Sigmoid colon (tissue), 4 donors: Measurements from ENCODE around the gene SUGCT.

Experiments used
- POLR2A ChIP-seq, 2 donors: fragments of 450-650 bp; IDR thresholded peaks; one replicate each; pipeline ENCODE4 v1.6.1; 2016; ENCODE audit warnings: antibody characterized with exemption in 2 of 2, mild to moderate bottlenecking in 2 of 2, moderate library complexity in 2 of 2
- POLR2AphosphoS5 ChIP-seq, 4 donors: sonication (generic); formaldehyde crosslinking; IDR thresholded peaks; one replicate each; pipeline ENCODE4 v1.6.1; 2017; ENCODE audit warnings: antibody characterized with exemption in 4 of 4
- TF ChIP-seq, protein P1 (sequence below), 4 experiments: fragments of 450-650 bp in 3 of 4; fragments of 200-600 bp in 1 of 4; IDR thresholded peaks; one replicate each; pipeline ENCODE4 v1.5.1; 2016 to 2019; ENCODE audit warnings: antibody characterized with exemption in 4 of 4, mild to moderate bottlenecking in 3 of 4, moderate library complexity in 2 of 4

DNA sequence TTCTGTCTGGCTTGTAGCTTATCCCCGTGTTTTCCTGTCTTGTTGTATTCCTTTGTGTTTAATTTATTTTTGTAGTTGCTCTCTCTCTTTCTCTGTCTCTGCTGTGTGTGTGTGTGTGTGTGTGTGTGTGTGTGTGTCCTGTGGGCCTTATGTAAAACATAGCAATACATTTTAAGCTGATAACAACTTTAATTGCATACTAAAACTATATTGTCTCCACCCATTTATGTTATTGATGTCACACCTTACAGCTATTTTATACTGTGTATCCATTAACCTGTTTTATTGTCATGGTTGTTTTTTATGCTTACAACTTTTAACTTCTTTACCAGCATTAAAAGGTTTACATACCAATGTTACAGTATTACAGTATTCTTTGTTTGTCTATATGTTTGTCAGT, 293.6 kb downstream of the SUGCT start:
- no peak for TF ChIP-seq POLR2A (IDR thresholded peaks at IDR 0.05)
- TF ChIP-seq, protein P1, sequence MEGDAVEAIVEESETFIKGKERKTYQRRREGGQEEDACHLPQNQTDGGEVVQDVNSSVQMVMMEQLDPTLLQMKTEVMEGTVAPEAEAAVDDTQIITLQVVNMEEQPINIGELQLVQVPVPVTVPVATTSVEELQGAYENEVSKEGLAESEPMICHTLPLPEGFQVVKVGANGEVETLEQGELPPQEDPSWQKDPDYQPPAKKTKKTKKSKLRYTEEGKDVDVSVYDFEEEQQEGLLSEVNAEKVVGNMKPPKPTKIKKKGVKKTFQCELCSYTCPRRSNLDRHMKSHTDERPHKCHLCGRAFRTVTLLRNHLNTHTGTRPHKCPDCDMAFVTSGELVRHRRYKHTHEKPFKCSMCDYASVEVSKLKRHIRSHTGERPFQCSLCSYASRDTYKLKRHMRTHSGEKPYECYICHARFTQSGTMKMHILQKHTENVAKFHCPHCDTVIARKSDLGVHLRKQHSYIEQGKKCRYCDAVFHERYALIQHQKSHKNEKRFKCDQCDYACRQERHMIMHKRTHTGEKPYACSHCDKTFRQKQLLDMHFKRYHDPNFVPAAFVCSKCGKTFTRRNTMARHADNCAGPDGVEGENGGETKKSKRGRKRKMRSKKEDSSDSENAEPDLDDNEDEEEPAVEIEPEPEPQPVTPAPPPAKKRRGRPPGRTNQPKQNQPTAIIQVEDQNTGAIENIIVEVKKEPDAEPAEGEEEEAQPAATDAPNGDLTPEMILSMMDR (IDR thresholded peaks at IDR 0.05): no peak
- TF ChIP-seq POLR2AphosphoS5 (IDR thresholded peaks at IDR 0.05): no peak
